GM19397 (cell line): ENCODE measurements around the gene CMYA5.
"Not testable (repeated sequence)": the region's sequence is repeated elsewhere in the genome, so short reads cannot be mapped to it uniquely, and the experiment has no call there.

Experiments used
- ATAC-seq: cut with Tn5 transposase; IDR thresholded peaks from one replicate; pipeline ENCODE4 v1.9.1; 2021; ENCODE audit warnings: mild to moderate bottlenecking, moderate library complexity; ENCODE audit not compliant: unreplicated experiment

The CMYA5 gene

DNA sequence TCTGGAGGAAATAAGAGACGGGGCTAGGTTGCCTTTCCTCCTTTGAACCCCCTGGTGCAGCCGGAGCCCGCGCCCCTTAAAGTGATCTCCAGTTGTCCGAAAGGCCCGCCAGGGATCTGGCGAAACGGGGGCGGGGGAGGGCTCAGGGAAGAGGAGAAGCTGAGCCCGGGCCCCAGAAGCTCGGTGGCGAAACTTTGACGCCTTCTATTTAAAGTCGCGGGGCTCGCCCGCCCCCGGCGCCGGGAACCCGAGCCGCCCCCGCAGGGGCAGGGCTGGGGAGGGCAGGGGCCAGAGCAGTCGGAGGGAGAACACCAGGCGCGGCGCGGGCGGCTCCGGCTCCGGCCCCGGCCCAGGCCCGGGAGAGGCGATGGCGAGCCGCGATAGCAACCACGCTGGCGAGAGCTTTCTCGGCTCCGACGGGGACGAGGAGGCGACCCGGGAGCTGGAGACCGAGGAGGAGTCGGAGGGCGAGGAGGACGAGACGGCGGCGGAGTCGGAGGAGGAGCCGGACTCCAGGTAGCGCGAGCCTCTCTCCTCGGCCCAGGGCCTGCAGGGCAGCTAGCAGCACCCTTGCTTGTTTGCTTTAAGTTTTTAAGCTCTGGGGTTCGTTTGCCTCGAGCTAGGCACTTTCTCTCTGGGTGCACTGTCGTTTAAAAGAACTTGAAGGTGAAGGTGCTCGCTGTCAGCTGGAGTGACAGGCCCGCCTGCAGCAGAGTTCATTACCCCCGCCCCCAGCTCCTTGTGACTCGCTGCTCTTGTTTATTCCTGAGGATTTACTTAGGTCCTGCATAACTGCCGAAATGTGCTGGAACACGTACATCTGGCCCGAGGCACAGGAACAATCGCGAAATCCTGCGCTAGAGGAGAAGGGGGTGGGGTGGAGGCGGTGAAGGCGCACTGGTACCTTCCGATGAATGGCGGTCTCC is at the start of gene CMYA5:
Gene CMYA5 (plus strand): TSS at position 296 of the 926 bp plus-strand sequence. CDS start 72 bp downstream, at position 368.
- ATAC-seq, result no peak

DNA sequence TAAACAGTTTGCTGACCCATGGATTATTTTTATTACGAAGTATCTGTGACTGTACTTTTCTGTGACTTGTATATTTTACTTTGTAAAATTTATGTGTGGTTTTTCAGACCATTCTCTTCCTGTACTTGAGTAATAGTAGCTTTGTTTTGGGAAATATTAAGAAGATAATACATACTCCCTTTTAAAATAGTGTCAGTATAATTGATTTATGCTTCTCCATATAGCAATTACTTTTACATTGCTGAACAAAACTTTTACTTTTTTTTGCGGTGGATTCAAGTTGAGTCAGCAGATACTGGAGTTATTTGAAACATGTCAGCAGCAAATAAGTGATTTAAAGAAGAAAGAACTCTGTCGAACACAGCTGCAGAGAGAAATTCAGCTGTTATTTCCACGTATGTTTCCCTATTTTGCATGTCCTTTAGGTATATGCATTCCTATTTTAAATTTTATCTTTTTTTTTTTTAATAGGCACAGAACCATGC is 49.0 kb upstream of the CMYA5 start:
- no peak for ATAC-seq

DNA sequence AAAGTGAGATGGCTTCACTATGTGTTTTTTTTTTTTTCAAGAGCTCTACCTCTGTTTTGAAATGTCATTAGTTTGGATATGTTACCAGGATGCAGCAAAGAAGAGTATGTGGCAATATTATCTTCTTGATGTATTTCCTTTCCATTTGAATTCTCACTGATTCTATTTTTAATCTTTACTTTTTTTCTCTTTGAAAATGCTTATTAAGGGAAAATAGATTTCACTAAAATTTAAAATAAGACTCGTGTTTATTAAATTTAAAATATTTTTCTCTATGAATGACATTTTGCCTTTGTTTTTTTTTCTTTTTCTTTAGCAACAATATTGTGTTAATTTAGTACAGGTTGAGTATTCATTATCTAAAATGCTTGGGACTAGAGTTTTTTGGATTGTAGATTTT is 48.2 kb upstream of the CMYA5 start:
- ATAC-seq, result no peak

DNA sequence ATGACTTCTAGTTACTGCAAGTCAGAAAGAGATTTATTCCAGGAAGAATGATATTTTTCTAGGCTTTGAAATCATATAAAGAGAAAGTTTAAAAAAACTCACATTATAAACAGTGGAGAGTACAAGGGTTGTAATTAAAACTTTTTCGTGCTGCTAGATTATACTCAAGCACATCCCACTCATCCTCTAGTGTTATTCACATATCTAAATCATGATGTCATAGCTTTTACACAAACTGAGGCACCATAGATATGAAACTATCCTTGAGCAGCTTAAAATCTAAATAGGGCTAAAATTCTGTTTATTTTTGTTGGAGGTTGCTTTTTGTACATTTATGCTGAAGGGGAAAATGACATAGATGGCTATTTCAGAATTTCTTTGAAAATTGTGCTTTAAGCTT is 47.4 kb upstream of the CMYA5 start:
- ATAC-seq, result no peak

DNA sequence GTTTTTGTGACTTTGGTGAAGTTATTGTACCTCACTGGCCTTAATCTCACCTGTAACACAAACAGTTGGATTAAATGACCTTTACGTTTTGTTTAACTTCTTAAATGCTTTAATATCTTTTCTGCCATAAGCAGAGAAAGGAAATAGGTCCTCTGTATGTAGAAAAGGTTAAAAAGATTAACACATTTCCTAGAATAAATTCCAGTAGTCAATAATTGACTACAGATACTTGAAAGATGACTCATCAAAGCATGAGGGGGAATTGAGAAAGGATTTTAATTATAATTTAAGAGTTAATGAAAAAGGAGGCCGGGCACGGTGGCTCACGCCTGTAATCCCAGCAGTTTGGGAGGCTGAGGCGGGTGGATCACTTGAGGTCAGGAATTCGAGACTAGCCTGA is 35.8 kb upstream of the CMYA5 start:
- ATAC-seq, result no peak

DNA sequence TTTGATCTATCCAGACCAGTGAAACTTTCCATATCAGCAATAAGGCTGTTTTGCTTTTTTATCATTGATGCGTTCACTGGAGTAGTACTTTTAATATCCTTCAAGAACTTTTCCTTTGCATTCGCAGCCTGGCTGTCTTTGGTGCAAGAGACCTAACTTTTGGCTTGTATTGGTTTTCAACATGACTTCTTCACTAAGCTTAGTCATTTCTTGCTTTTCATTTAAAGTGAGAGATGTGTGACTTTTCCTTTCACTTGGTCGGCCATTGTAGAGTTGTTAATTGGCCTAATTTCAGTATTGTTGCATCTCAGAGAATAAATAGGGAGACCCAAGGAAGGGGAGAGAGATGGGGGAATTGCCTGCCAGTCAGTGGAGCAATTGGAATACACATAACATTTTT is 26.4 kb upstream of the CMYA5 start:
- no peak for ATAC-seq

DNA sequence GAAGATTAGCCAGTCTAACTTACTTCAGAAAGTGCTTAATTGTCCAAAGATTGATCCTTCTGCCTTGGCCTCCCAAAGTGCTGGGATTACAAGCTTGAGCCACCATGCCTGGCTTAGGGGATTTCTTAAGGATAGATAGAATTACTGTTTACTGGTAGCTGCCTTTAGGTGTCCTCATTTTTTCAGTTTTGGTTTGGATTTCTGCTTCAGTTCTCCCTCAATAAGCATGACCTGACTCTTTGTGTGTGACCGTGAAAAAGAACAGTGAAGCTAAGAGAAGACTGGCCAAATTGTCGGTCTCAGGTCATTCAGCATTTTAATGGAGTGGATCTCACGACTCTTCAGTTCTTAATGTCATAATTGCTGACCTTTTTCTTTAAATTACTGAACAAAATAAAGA is 22.9 kb upstream of the CMYA5 start:
- no peak for ATAC-seq

DNA sequence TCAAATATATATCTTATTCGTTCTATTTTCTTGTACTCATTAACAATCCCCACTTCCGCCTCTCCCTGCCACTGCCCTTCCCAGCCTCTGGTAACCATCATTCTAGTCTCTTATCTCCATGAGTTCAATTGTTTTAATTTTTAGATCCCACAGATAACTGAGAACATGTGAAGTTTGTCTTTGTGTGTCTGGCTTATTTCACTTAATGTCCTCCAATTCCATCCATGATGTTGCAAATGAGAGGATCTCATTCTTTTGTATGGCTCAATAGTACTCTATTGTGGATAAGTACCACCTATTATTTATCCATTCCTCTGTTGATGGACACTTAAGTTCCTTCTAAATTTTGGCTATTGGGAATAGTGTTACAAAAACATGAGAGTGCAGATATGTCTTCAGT is 17.2 kb upstream of the CMYA5 start:
- ATAC-seq, result no peak

DNA sequence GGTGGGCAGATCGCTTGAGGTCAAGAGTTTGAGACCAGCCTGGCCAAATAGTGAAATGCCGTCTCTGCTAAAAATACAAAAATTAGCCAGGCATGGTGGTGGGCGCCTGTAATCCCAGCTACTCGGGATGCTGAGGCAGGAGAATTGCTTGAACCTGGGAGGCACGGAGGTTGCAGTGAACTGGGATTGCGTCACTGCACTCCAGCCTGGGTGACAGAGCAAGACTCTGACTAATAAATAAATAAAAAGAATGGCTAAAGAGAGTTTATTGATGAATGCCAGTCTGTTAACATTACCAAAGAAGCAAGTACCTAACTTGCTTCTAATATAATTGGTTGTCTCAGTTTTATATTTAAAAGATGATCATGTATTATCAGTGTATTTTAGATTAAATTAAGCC is 13.3 kb upstream of the CMYA5 start:
- ATAC-seq, result not testable (repeated sequence)

DNA sequence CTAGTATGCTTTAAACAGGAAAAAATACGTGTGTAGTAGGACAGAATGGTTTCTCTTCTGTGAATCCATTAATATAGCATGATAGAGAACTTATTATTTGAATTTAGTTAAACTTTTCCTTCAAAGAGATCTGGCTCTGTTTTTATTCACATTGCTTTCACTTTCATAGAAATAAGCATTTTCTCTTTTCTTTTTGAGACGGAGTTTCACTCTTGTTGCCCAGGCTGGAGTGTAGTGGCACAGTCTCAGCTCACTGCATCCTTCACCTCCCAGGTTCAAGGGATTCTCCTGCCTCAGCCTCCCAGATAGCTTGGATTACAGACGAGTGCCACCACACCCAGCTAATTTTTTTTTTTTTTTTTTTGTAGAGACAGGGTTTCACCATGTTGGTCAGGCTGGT is 7.5 kb upstream of the CMYA5 start:
- not testable (repeated sequence) for ATAC-seq

DNA sequence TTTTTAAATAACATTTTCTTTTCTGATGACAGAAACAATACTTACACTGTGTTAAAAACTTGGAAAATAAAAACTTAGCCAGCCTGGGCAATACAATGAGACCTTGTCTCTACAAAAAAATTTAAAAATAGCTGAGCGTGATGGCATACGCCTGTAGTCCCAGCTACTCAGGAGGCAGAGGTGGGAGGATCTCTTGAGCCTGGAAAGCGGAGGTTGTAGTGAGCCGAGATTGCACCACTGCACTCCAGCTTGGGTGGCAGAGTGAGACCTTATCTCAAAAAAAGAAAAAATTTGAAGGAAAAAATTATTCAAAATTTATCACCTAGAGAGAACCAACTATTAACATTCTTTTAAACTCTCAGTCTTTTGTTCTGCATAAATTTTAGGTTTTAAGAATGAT is 4.9 kb upstream of the CMYA5 start:
- ATAC-seq, result no peak

DNA sequence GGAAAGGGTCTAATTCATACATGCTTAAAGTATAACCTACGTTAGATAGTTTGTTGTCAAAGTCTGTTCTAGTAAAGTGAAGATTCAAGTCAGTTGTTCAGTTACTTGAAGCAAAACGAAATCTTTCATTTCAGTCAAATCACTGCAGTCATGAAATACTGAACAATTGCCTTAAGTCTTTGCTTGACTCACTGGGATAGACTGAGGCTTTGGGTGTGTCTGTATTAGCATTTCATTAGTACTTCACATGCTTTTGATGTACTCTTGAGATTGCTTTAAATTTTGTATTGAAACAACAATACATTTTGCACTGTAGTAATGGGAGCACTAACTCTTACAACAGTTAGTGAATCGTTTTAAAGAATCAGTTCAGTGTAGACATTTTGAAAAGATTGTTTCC is 4.0 kb upstream of the CMYA5 start:
- no peak for ATAC-seq

DNA sequence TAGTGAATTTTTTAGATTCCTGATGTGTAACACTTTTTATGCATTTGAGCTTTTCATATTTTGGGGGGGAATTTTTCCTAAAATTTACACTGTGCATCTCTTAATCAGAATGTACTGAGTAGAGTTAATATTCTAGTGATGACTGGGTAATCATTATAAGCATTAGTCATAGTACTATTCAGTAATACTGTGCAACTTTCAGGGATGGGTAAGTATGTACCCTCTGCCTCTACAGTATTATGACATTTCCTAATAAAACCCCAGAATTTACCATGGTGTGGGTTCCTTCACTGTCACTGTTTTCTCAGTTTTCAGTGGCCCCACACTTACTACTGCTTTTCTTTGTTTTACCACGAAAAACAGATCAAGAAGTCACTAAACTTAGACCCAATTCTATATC is 2.8 kb upstream of the CMYA5 start:
- no peak for ATAC-seq

DNA sequence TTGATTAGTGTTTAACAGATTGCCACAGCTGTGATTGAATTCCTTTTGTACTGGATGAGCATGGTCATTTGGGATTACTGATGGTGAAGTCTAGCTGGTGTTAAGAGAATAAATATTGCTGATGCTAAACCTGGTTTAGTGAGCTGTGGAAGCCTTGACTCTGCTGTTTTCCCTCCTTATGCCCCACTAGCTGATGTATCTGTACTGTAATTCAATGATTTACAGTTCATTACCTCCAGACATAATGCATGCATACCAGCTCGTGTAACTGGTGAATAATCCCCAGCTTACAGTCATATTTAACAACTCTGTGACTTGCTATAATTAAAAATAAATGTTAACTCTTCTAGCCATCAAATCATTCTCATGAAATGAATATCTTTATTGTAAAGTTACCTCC is 1.7 kb upstream of the CMYA5 start:
- no peak for ATAC-seq

DNA sequence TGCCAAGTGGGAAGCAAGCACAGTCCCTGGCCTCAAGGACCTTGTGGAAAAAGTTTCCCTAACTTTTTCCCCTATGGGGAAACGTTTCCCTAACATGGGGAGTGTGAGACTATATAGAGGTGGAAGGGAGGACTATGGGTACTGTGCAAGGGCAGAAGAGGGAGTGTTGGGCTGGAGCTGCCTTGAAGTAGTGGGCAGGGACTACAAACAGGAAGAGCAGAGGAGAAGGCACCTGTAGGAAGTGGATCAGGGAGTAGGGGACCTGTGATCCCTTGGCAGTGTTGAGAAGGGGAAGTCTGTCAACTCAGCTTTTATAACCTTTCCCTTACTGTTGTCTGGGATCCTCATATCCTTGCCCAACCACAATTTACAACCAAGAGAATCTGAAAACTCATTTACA is 1.4 kb downstream of the CMYA5 start:
- ATAC-seq, result no peak

DNA sequence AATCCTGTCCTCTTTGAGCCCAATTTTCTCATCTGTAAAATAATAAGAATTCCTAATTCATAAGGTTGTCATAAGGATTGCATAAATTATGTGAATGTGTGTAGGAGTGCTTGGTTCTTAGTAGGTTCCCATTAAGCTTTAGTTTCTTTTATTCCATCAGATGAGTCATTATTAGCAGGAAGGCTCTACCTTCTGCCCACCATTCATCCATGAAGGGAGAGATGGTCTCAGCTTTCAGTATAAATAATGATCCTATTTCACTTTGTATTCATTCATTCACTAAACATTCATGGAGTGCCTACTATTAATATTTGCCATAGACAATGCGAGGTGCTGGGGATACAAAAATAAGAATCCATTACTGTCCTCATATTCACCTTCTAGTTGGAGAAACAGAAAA is 3.0 kb downstream of the CMYA5 start:
- no peak for ATAC-seq

DNA sequence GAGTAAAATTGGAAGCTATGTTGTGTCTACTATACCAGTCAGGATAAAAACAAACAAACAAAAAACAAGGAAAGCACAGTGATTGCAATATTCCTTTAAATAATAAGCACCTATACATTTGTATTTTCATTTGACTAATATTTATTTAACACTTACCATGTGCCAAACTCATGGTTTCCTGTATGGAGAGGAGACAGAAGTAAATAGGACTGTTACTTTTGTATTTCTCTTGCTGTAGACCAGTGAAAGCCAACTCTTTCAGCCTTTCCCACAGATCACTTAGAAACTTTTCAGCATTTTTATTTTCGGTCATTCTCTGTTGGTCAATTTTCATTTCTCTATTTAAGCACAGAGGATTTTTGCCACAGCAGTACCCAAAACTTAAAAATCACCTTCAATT is 4.5 kb downstream of the CMYA5 start:
- no peak for ATAC-seq

DNA sequence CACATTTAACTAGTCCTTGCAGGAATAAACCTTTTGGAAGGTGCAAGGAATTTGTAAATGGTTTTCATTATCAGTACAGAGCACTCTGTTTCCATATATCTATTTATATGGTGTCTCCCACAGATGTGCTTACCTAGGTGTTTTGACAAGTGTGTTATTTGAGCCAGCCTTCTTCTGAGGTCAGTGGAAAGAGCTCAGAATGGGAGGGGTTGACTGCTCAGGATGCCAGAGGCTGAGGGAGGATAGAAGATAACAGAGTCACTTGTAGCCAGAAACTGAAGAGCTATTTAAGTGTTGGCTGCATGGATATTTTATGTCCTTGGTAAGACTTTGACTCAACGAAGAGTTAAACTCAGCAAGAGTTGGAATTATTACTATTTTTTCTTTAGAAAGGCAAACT is 5.0 kb downstream of the CMYA5 start:
- ATAC-seq, result no peak

DNA sequence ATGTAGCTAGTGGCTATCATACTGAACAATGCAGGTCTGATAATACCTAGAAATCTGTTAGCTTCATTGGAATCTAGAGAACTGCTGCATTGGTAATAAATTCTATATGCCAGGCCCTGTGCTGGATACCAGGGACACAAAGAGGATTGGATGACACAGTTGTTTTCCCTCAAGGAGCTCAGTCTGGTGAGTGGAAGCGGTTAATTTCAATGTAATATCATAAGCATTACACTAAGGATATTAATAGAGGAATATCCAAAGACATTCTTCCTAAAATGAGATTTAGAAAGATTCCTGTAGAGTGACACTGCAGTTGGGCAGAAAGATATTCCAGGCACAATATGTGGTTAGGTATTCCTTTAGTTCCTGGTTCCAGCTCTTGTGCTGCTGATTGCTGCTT is 5.9 kb downstream of the CMYA5 start:
- no peak for ATAC-seq

DNA sequence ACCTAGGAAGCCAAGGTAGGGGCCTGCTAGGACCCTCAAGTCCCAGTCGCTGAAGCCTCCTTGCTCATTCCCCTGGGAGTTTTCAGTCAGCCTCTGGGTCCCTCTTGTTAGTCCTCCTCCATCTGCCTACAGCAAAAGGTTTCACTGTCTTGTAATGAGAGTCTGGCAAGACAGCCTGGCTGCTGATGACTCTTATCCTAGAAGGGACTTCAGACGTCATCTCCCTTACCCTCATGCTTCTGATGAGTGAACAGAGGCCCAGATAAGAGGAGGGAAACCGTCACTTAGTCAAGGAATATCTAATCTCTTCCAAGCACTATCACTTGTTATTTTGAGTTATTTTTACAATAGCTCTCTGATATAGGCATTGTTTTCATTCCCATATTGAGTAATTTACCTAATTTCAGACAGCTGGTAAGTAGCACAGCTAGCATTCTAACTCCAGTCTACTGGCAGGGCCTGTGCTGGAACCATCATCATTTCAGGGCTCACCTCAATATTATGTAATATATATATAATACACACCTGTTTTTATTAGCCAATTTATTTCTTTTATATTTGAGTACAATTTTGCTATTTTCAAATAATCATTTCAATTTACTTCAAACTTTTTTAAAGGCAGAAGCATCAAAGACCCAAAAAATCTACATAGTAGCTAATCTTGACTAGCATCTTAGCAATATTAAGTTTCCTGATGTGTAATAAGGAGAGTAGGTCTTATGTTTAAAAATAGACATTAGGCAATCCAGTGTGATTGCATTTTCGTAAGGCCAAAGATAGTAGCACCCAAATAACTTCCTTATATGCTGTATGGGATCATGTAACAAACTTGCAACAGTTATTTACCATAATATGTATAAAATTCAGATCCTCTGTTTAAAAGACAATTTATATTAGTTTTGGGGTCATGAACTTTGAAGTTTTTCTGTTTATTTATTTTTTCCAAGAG is 7.9 kb downstream of the CMYA5 start:
- no peak for ATAC-seq

DNA sequence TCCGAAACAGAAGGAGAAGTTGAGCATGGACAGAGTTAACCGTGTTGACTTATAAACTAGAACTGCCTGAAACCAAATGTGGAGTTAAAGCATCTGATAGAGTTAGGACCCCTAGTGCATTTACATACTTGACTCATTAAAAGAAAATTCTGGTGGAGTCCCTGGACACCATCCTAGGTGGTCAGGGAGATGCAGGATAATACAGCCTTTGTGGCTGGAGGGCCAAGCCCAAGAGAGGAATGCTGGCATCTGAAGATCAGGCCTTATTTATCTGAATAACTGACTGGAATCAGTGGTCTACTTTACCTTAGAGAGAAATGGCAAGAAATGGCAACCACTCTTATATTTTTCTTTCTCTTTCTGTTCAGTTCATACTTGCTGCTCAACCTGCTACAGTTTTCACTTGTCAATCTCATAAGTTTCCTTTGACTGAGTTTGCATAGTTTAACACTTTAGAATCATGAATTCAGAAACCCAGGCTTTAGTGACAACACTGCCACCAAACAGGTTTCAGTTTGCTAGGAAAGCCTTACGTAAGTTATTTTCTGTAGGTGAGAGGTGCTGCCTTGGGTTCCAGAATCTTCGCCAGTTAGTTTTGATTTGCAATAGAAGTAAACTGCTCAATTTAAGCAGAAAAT is 10.2 kb downstream of the CMYA5 start:
- ATAC-seq, result peak; percentile 69
